ENCODE measurements around the gene ZNF625.

The ZNF625 gene

GRCh38 chr19:12159773-12160414 is 3.4 kb upstream of the ZNF625 start:
- Mint-ChIP-seq H3K4me3 (no peak overlapping the region), H3K27me3 (peaks cover 17% of the 10 kb centered on the region), H3K4me1 (peaks cover 39% of the 10 kb centered on the region), H3K36me3 (peaks cover 15% of the 10 kb centered on the region), H3K27ac (peak overlapping the region; percentile 3), H3K9me3 (peaks cover 1% of the 10 kb centered on the region)
- CTCF ChIA-PET, result interaction anchor here (0.6 kb wide), 1 partner anchor 407 kb away, joined by 3 read pairs; no protein-coding TSS in a partner anchor
- DNase-seq, result peak; percentile 28

GRCh38 chr19:12155324-12155860 is 1.1 kb downstream of the ZNF625 start:
- Mint-ChIP-seq H3K9me3 (peaks cover 5% of the 10 kb centered on the region), H3K27me3 (peaks cover 17% of the 10 kb centered on the region), H3K36me3 (peaks cover 22% of the 10 kb centered on the region)

GRCh38 chr19:12145348-12145747 is 11.2 kb downstream of the ZNF625 start:
- DNase-seq, result no peak
- H3K9me3 Mint-ChIP-seq, result peaks cover 35% of the 10 kb centered on the region
- CTCF ChIA-PET, result no interaction called here
- peaks cover 12% of the 10 kb centered on the region for H3K4me1 Mint-ChIP-seq
- no peak overlapping the region for H3K27ac Mint-ChIP-seq
- H3K27me3 Mint-ChIP-seq, result no peaks in the 10 kb centered on the region
- H3K36me3 Mint-ChIP-seq, result peaks cover 35% of the 10 kb centered on the region
- H3K4me3 Mint-ChIP-seq, result no peak overlapping the region

More at GRCh38 chr19:12155324-12155860, 1.1 kb downstream of the ZNF625 start:
- Mint-ChIP-seq H3K4me1 (peaks cover 25% of the 10 kb centered on the region), H3K27ac (peak overlapping the region; percentile 57), H3K4me3 (peak overlapping the region; percentile 84)
- CTCF ChIA-PET, result interaction anchor here (1.1 kb wide), 1 partner anchor 96 kb away, joined by 3 read pairs; no protein-coding TSS in a partner anchor
- no peak for DNase-seq

GRCh38 chr19:12141405-12141736 is 15.2 kb downstream of the ZNF625 start:
- DNase-seq, result no peak
- Mint-ChIP-seq H3K27me3 (no peaks in the 10 kb centered on the region), H3K4me3 (peak overlapping the region; percentile 93), H3K27ac (no peak overlapping the region), H3K36me3 (peaks cover 36% of the 10 kb centered on the region), H3K4me1 (peaks cover 33% of the 10 kb centered on the region), H3K9me3 (peaks cover 24% of the 10 kb centered on the region)
- CTCF ChIA-PET, result interaction anchor here (1.0 to 3.4 kb wide), 9 partner anchors 18 to 344 kb away, joined by 3 to 45 read pairs (median 10); partner anchors contain the start of genes ZNF491 and ZNF700

- peaks cover 33% of the 10 kb centered on the region for H3K4me1 Mint-ChIP-seq
- peak; percentile 90 for DNase-seq
- H3K27ac Mint-ChIP-seq, result peak overlapping the region; percentile 50
- H3K36me3 Mint-ChIP-seq, result peaks cover 33% of the 10 kb centered on the region
- no peaks in the 10 kb centered on the region for H3K27me3 Mint-ChIP-seq
- CTCF ChIA-PET, result interaction anchor here (0.7 to 3.4 kb wide), 15 partner anchors 16 to 343 kb away, joined by 3 to 45 read pairs (median 4); partner anchors contain the start of genes ZNF491, ZNF625, ZNF700 and ZNF763
- peak overlapping the region; percentile 93 for H3K4me3 Mint-ChIP-seq
- H3K9me3 Mint-ChIP-seq, result peaks cover 18% of the 10 kb centered on the region
These were observed 15.8 kb downstream of the ZNF625 start for GRCh38 chr19:12140545-12141404.

- Mint-ChIP-seq H3K4me3 (peak within 1 kb of the TSS; percentile 93), H3K9me3 (peaks cover 14% of the 10 kb centered on the region), H3K27ac (peak within 1 kb of the TSS; percentile 70), H3K36me3 (peaks cover 31% of the 10 kb centered on the region), H3K27me3 (no peaks in the 10 kb centered on the region), H3K4me1 (peaks cover 33% of the 10 kb centered on the region)
- CTCF ChIA-PET, result interaction anchor here (0.8 to 3.4 kb wide), 12 partner anchors 16 to 342 kb away, joined by 3 to 45 read pairs (median 8); partner anchors contain the start of genes ZNF491, ZNF625, ZNF700 and ZNF763
- DNase-seq, result peak; percentile 95
These were observed 16.5 kb downstream of the ZNF625 start, which contains the start of gene ZNF20 for GRCh38 chr19:12139885-12140544. ZNF20 (minus strand) TSS chr19:12140350; CDS start chr19:12140182, 168 bp downstream.

GRCh38 chr19:12139269-12139668 is 17.3 kb downstream of the ZNF625 start:
- peaks cover 38% of the 10 kb centered on the region for H3K36me3 Mint-ChIP-seq
- no peak for DNase-seq
- H3K27ac Mint-ChIP-seq, result peak overlapping the region; percentile 70
- no peaks in the 10 kb centered on the region for H3K27me3 Mint-ChIP-seq
- CTCF ChIA-PET, result interaction anchor here (3.4 kb wide), 1 partner anchor 216 kb away, joined by 45 read pairs; the partner anchor contains the start of gene ZNF700
- peaks cover 33% of the 10 kb centered on the region for H3K4me1 Mint-ChIP-seq
- H3K9me3 Mint-ChIP-seq, result peaks cover 12% of the 10 kb centered on the region
- peak overlapping the region; percentile 93 for H3K4me3 Mint-ChIP-seq

- CTCF ChIA-PET, result interaction anchor here (0.6 to 3.3 kb wide), 6 partner anchors 46 to 446 kb away, joined by 3 to 10 read pairs (median 4); no protein-coding TSS in a partner anchor
- Mint-ChIP-seq H3K9me3 (peaks cover 26% of the 10 kb centered on the region), H3K27me3 (no peaks in the 10 kb centered on the region), H3K4me1 (peaks cover 32% of the 10 kb centered on the region), H3K4me3 (peak overlapping the region; percentile 7), H3K27ac (no peak overlapping the region), H3K36me3 (peaks cover 55% of the 10 kb centered on the region)
- DNase-seq, result peak; percentile 42
These were observed 19.2 kb downstream of the ZNF625 start for GRCh38 chr19:12137221-12137940.

GRCh38 chr19:12133069-12133468 is 23.5 kb downstream of the ZNF625 start:
- Mint-ChIP-seq H3K27me3 (no peaks in the 10 kb centered on the region), H3K36me3 (peaks cover 64% of the 10 kb centered on the region), H3K9me3 (peaks cover 54% of the 10 kb centered on the region), H3K27ac (no peak overlapping the region), H3K4me1 (peaks cover 5% of the 10 kb centered on the region), H3K4me3 (no peak overlapping the region)
- CTCF ChIA-PET, result interaction anchor here (0.6 kb wide), 1 partner anchor 157 kb away, joined by 3 read pairs; no protein-coding TSS in a partner anchor
- no peak for DNase-seq

GRCh38 chr19:12126707-12127106 is 29.8 kb downstream of the ZNF625 start:
- H3K36me3 Mint-ChIP-seq, result peaks cover 10% of the 10 kb centered on the region
- H3K4me3 Mint-ChIP-seq, result no peak overlapping the region
- peaks cover 38% of the 10 kb centered on the region for H3K9me3 Mint-ChIP-seq
- DNase-seq, result peak; percentile 37
- no peaks in the 10 kb centered on the region for H3K27me3 Mint-ChIP-seq
- no peaks in the 10 kb centered on the region for H3K4me1 Mint-ChIP-seq
- CTCF ChIA-PET, result no interaction called here
- H3K27ac Mint-ChIP-seq, result no peak overlapping the region

GRCh38 chr19:12117201-12117970 is 39.1 kb downstream of the ZNF625 start:
- H3K27me3 Mint-ChIP-seq, result no peaks in the 10 kb centered on the region
- peaks cover 16% of the 10 kb centered on the region for H3K36me3 Mint-ChIP-seq
- no peaks in the 10 kb centered on the region for H3K4me1 Mint-ChIP-seq
- no peak overlapping the region for H3K4me3 Mint-ChIP-seq
- CTCF ChIA-PET, result interaction anchor here (1.2 kb wide), 1 partner anchor 24 kb away, joined by 3 read pairs; no protein-coding TSS in a partner anchor
- no peak overlapping the region for H3K27ac Mint-ChIP-seq
- no peak for DNase-seq
- peaks cover 33% of the 10 kb centered on the region for H3K9me3 Mint-ChIP-seq

GRCh38 chr19:12113121-12113520 is 43.4 kb downstream of the ZNF625 start:
- H3K4me1 Mint-ChIP-seq, result no peaks in the 10 kb centered on the region
- CTCF ChIA-PET, result no interaction called here
- no peaks in the 10 kb centered on the region for H3K27me3 Mint-ChIP-seq
- peaks cover 51% of the 10 kb centered on the region for H3K9me3 Mint-ChIP-seq
- DNase-seq, result no peak
- no peak overlapping the region for H3K27ac Mint-ChIP-seq
- no peak overlapping the region for H3K4me3 Mint-ChIP-seq
- H3K36me3 Mint-ChIP-seq, result peaks cover 38% of the 10 kb centered on the region
